Naive thymus-derived CD4-positive, alpha-beta T cell (primary cell): Measurements from ENCODE around the gene MYPN. TPM values are rescaled to one million over a fixed set of nuclear protein-coding genes. Genes with fewer than 3 reads are reported as not detected.

Experiments
- ATAC-seq: fragments of 150-1000 bp; cut with Tn5 transposase; 2 replicates; pipeline ENCODE4 v1.10.0; 2021; ENCODE audit warnings: mild to moderate bottlenecking, moderate library complexity
- CTCF ChIA-PET: fragments of 350-600 bp; sonication (Branson Sonifier 250); formaldehyde crosslinking; loops from one replicate; lab custom pipeline; 2021; ENCODE audit warnings: antibody characterized with exemption; lab: Charles Lee
- POLR2A ChIA-PET: fragments of 350-600 bp; sonication (Branson Sonifier 250); formaldehyde crosslinking; loops from one replicate; lab custom pipeline; 2021; ENCODE audit warnings: antibody characterized with exemption, inconsistent platforms; lab: Charles Lee
- DNase-seq, 9 donors: peaks; one replicate each; pipeline versions ENCODE4 v3.0.0 to v3.0.0-alpha.2; 2020 to 2022; ENCODE audit warnings: mixed read lengths in 1 of 9
- H3K27ac ChIP-seq: one replicate; pipeline ENCODE4 v1.7.0; 2013; ENCODE audit warnings: mild to moderate bottlenecking, low read depth, low read length, moderate library complexity
- H3K27me3 ChIP-seq, 2 donors: one replicate each; pipeline ENCODE4 v1.7.0; 2013; ENCODE audit warnings: low read length in 2 of 2, mild to moderate bottlenecking in 2 of 2, moderate library complexity in 2 of 2; ENCODE audit not compliant: control insufficient read depth in 2 of 2, insufficient read depth in 2 of 2
- H3K36me3 ChIP-seq, 3 experiments: 1 replicate in 2 of 3; 2 replicates in 1 of 3; pipeline ENCODE4 v1.7.0; 2013; ENCODE audit warnings: low read length in 3 of 3, mild to moderate bottlenecking in 3 of 3, moderate library complexity in 1 of 3; ENCODE audit not compliant: insufficient read depth in 3 of 3, control insufficient read depth in 2 of 3
- H3K4me1 ChIP-seq, 2 donors: one replicate each; pipeline ENCODE4 v1.7.0; 2013; ENCODE audit warnings: low read length in 2 of 2, mild to moderate bottlenecking in 2 of 2, moderate library complexity in 1 of 2; ENCODE audit not compliant: control insufficient read depth in 2 of 2, insufficient read depth in 2 of 2
- H3K4me3 ChIP-seq: 2 replicates; pipeline ENCODE4 v1.7.0; 2013; ENCODE audit warnings: mild to moderate bottlenecking, low read length
- H3K9me3 ChIP-seq, 3 experiments: 1 replicate in 2 of 3; 2 replicates in 1 of 3; pipeline ENCODE4 v1.7.0; 2013; ENCODE audit warnings: low read length in 3 of 3; ENCODE audit not compliant: control insufficient read depth in 2 of 3
- H3K27ac Mint-ChIP-seq, 9 donors: one replicate each; pipeline ENCODE4 v1.8.0; 2020 to 2022; ENCODE audit warnings: mixed read lengths in 9 of 9, mild to moderate bottlenecking in 8 of 9, moderate library complexity in 5 of 9, inconsistent platforms in 2 of 9
- H3K27me3 Mint-ChIP-seq, 5 donors: one replicate each; pipeline ENCODE4 v1.8.0; 2021 to 2022; ENCODE audit warnings: mixed read lengths in 5 of 5, mild to moderate bottlenecking in 1 of 5
- H3K36me3 Mint-ChIP-seq, 5 donors: one replicate each; pipeline ENCODE4 v1.8.0; 2020 to 2022; ENCODE audit warnings: mixed read lengths in 5 of 5, mild to moderate bottlenecking in 3 of 5, inconsistent platforms in 1 of 5
- H3K4me1 Mint-ChIP-seq, 7 donors: one replicate each; pipeline ENCODE4 v1.8.0; 2020 to 2022; ENCODE audit warnings: mixed read lengths in 7 of 7, mild to moderate bottlenecking in 3 of 7, inconsistent platforms in 1 of 7
- H3K4me3 Mint-ChIP-seq, 10 donors: one replicate each; pipeline ENCODE4 v1.8.0; 2020 to 2022; ENCODE audit warnings: mild to moderate bottlenecking in 10 of 10, mixed read lengths in 10 of 10, moderate library complexity in 6 of 10, inconsistent platforms in 2 of 10
- H3K9me3 Mint-ChIP-seq, 11 donors: one replicate each; pipeline ENCODE4 v1.8.0; 2020 to 2022; ENCODE audit warnings: mixed read lengths in 11 of 11, mild to moderate bottlenecking in 4 of 11, inconsistent platforms in 1 of 11, moderate library complexity in 1 of 11
- intact Hi-C, 2 donors: fragments of 100-400 bp; cut with micrococcal nuclease; formaldehyde crosslinking; loops; one replicate each; pipeline ENCODE4 v1.15.1; 2023
- polyA plus RNA-seq, 2 donors: library from polyadenylated mRNA; unstranded; fragments of 300-500 nt; fragmentation: Illumina TruSeq; gene quantifications; one replicate each; pipeline ENCODE4 v1.2.3, GENCODE V29; 2021
- total RNA-seq, 6 experiments: library from RNA in 5 of 6; stranded (reverse) in 5 of 6; gene quantifications; 1 replicate in 5 of 6; 2 replicates in 1 of 6; pipeline ENCODE4 v1.2.3 and lab custom pipeline; 2021 to 2026

The MYPN gene, protein sequence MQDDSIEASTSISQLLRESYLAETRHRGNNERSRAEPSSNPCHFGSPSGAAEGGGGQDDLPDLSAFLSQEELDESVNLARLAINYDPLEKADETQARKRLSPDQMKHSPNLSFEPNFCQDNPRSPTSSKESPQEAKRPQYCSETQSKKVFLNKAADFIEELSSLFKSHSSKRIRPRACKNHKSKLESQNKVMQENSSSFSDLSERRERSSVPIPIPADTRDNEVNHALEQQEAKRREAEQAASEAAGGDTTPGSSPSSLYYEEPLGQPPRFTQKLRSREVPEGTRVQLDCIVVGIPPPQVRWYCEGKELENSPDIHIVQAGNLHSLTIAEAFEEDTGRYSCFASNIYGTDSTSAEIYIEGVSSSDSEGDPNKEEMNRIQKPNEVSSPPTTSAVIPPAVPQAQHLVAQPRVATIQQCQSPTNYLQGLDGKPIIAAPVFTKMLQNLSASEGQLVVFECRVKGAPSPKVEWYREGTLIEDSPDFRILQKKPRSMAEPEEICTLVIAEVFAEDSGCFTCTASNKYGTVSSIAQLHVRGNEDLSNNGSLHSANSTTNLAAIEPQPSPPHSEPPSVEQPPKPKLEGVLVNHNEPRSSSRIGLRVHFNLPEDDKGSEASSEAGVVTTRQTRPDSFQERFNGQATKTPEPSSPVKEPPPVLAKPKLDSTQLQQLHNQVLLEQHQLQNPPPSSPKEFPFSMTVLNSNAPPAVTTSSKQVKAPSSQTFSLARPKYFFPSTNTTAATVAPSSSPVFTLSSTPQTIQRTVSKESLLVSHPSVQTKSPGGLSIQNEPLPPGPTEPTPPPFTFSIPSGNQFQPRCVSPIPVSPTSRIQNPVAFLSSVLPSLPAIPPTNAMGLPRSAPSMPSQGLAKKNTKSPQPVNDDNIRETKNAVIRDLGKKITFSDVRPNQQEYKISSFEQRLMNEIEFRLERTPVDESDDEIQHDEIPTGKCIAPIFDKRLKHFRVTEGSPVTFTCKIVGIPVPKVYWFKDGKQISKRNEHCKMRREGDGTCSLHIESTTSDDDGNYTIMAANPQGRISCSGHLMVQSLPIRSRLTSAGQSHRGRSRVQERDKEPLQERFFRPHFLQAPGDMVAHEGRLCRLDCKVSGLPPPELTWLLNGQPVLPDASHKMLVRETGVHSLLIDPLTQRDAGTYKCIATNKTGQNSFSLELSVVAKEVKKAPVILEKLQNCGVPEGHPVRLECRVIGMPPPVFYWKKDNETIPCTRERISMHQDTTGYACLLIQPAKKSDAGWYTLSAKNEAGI (N-terminal part only)
- not detected for total RNA-seq
- not detected for polyA plus RNA-seq
- not detected for total RNA-seq (lab: John Stamatoyannopoulos, UW)

GRCh38 chr10:68109331-68109730, at the start of gene MYPN:
Gene MYPN, plus strand, starts transcription at chr10:68109488. Its CDS starts 11,951 bp downstream, at chr10:68121439.
- no peaks in the 10 kb centered on the region for H3K36me3 ChIP-seq
- Mint-ChIP-seq H3K27ac (no peak within 1 kb of the TSS), H3K9me3 (no peaks in the 10 kb centered on the region), H3K27me3 (peaks cover 0 to 14% (median 4%) of the 10 kb centered on the region in 5 donors), H3K4me3 (no peak within 1 kb of the TSS), H3K4me1 (no peaks in the 10 kb centered on the region), H3K36me3 (no peaks in the 10 kb centered on the region)
- H3K27ac ChIP-seq = no peak within 1 kb of the TSS
- H3K4me3 ChIP-seq = no peak within 1 kb of the TSS
- ChIA-PET CTCF (no interaction called here), POLR2A (no interaction called here)
- H3K9me3 ChIP-seq = no peaks in the 10 kb centered on the region
- no peak for ATAC-seq
- intact Hi-C loops = no loop called here
- no peaks in the 10 kb centered on the region for H3K4me1 ChIP-seq
- DNase-seq = no peak
- no peaks in the 10 kb centered on the region for H3K27me3 ChIP-seq

DNA sequence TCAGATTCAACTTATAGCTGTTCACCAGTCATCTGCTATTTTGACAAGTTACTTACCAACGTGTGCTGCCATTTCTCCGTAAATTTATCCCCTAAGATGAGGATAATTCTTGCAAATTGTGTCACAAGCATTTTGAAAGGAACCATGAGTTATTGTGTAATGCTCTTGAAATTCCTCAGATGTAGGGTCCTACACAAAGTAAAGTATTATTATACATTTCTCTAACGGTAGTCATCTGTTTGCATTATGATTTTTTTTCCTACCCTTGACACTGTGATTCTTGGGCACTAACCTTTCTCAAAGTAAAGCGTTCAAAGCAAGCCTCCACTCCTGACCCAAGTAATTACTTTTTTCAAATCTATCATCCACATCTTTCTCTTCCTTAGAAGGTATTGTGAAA, 42.3 kb upstream of the MYPN start:
- Histone ChIP-seq H3K4me3 (no peak overlapping the region), H3K27ac (no peak overlapping the region), H3K9me3 (no peaks in the 10 kb centered on the region), H3K36me3 (peaks cover 0 to 4% (median 0%) of the 10 kb centered on the region in 3 experiments), H3K27me3 (no peaks in the 10 kb centered on the region), H3K4me1 (peaks cover 0 to 4% of the 10 kb centered on the region in 2 donors)
- intact Hi-C loops = no loop called here
- ATAC-seq (no peak), DNase-seq (no peak)
- no peaks in the 10 kb centered on the region for H3K9me3 Mint-ChIP-seq
- H3K36me3 Mint-ChIP-seq = peaks cover 0 to 27% (median 16%) of the 10 kb centered on the region in 5 donors
- H3K27me3 Mint-ChIP-seq = no peaks in the 10 kb centered on the region
- no peak overlapping the region for H3K4me3 Mint-ChIP-seq
- H3K4me1 Mint-ChIP-seq = peaks cover 27 to 54% (median 47%) of the 10 kb centered on the region in 7 donors
- ChIA-PET POLR2A (no interaction called here), CTCF (interaction anchor here (0.8 kb wide), 1 partner anchor 89 kb away, joined by 3 read pairs; no protein-coding TSS in a partner anchor)
- H3K27ac Mint-ChIP-seq = peak overlapping the region in 2 of 9 donors; percentile 11 to 36

DNA sequence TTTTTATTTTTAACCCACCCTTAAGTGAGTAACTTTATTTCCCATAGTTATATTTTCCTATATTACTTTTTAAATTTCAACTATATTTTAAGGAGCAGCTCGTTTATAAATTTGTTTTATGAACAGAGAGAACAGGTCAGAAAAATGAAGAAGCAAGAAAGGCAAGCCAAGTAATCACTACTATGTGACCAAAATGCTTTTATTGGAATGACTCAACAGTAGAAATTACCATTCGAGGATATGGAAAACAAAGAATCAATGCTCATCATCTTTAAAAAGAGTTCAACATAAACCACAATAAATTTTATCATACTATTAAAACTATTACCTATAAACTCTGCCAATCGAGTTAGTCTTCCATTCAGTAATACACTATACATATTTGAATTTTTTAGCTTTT, 41.8 kb upstream of the MYPN start:
- Mint-ChIP-seq H3K27me3 (no peaks in the 10 kb centered on the region), H3K27ac (peak overlapping the region in 2 of 9 donors; percentile 11 to 36), H3K4me1 (peaks cover 27 to 55% (median 48%) of the 10 kb centered on the region in 7 donors), H3K36me3 (peaks cover 0 to 23% (median 13%) of the 10 kb centered on the region in 5 donors), H3K4me3 (no peak overlapping the region), H3K9me3 (no peaks in the 10 kb centered on the region)
- Histone ChIP-seq H3K27me3 (no peaks in the 10 kb centered on the region), H3K4me1 (peaks cover 1 to 4% of the 10 kb centered on the region in 2 donors), H3K36me3 (peaks cover 0 to 4% (median 0%) of the 10 kb centered on the region in 3 experiments), H3K9me3 (no peaks in the 10 kb centered on the region), H3K4me3 (no peak overlapping the region), H3K27ac (no peak overlapping the region)
- ChIA-PET CTCF (interaction anchor here (0.8 to 1.3 kb wide), 2 partner anchors 15 to 89 kb away, joined by 3 read pairs; no protein-coding TSS in a partner anchor), POLR2A (no interaction called here)
- no peak for ATAC-seq
- intact Hi-C loops = no loop called here
- DNase-seq = no peak

DNA sequence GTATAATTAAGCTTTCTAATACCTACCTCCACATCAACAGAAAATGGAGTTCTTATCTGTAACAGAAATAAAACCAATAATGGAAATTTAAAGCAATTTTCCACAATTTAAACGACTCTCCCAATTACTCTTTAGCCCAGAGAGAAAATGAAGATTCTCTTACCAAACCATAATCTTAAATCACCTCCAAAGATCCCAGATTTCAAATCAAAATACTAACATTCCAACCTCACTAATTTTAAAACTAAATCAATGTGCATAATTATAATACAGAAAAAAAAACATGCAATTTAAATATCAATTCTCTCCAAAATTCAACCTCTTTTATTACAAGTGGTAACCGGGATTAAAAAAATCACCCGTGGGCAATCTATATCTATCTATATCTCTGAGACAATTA, 35.7 kb upstream of the MYPN start:
- peak overlapping the region; percentile 91 to 98 (median 96) for H3K4me3 Mint-ChIP-seq
- no peak for ATAC-seq
- H3K36me3 Mint-ChIP-seq = peaks cover 0 to 9% (median 8%) of the 10 kb centered on the region in 5 donors
- POLR2A ChIA-PET = interaction anchor here (1.5 kb wide), 1 partner anchor 27 kb away, joined by 4 read pairs; no protein-coding TSS in a partner anchor
- Histone ChIP-seq H3K9me3 (no peaks in the 10 kb centered on the region), H3K4me3 (peak overlapping the region; percentile 91), H3K36me3 (peaks cover 0 to 11% (median 0%) of the 10 kb centered on the region in 3 experiments), H3K27me3 (peaks cover 0 to 3% of the 10 kb centered on the region in 2 donors), H3K27ac (peak overlapping the region; percentile 96), H3K4me1 (peaks cover 19 to 21% of the 10 kb centered on the region in 2 donors)
- H3K4me1 Mint-ChIP-seq = peaks cover 26 to 64% (median 50%) of the 10 kb centered on the region in 7 donors
- intact Hi-C loops = loop anchor here (1.0 to 5.0 kb wide), 8 partner anchors 7 to 828 kb away; partner anchors contain the start of genes RUFY2 (in 2 of the 2), CCAR1 (in 1 of the 2), DDX50 (in 1 of the 2) and SIRT1 (in 1 of the 2)
- no peak for DNase-seq
- peaks cover 0 to 1% (median 0%) of the 10 kb centered on the region in 5 donors for H3K27me3 Mint-ChIP-seq
- H3K9me3 Mint-ChIP-seq = no peaks in the 10 kb centered on the region
- CTCF ChIA-PET = no interaction called here
- peak overlapping the region; percentile 59 to 95 (median 91) for H3K27ac Mint-ChIP-seq

- Mint-ChIP-seq H3K4me3 (peak overlapping the region; percentile 91 to 98 (median 96)), H3K27ac (peak overlapping the region; percentile 89 to 95 (median 94)), H3K36me3 (peaks cover 0 to 8% (median 8%) of the 10 kb centered on the region in 5 donors), H3K27me3 (peaks cover 0 to 2% (median 0%) of the 10 kb centered on the region in 5 donors), H3K9me3 (no peaks in the 10 kb centered on the region), H3K4me1 (peaks cover 26 to 58% (median 46%) of the 10 kb centered on the region in 7 donors)
- Histone ChIP-seq H3K36me3 (peaks cover 0 to 10% (median 0%) of the 10 kb centered on the region in 3 experiments), H3K9me3 (no peaks in the 10 kb centered on the region), H3K27me3 (peaks cover 0 to 3% of the 10 kb centered on the region in 2 donors), H3K4me1 (peaks cover 15 to 21% of the 10 kb centered on the region in 2 donors), H3K4me3 (peak overlapping the region; percentile 91), H3K27ac (peak overlapping the region; percentile 96)
- ChIA-PET CTCF (no interaction called here), POLR2A (interaction anchor here (0.5 to 2.1 kb wide), 5 partner anchors 21 to 225 kb away, joined by 3 to 7 read pairs (median 4); no protein-coding TSS in a partner anchor)
- peak in 4 of 9 donors; percentile 6 to 23 (median 14) for DNase-seq
- no peak for ATAC-seq
- intact Hi-C loops = loop anchor here (1.0 to 5.0 kb wide), 8 partner anchors 8 to 827 kb away; partner anchors contain the start of genes RUFY2 (in 2 of the 2), CCAR1 (in 1 of the 2), DDX50 (in 1 of the 2) and SIRT1 (in 1 of the 2)
These were observed 35.1 kb upstream of the MYPN start for GRCh38 chr10:68074031-68074774.
